Measurements from ENCODE around the gene EFHB.
"Not testable (repeated sequence)": the region's sequence is repeated elsewhere in the genome, so short reads cannot be mapped to it uniquely, and the experiment has no call there.

EFHB gene

GRCh38 chr3:19866751-19867347 is 67.2 kb downstream of the EFHB start:
- Mint-ChIP-seq H3K27ac (no peak overlapping the region), H3K36me3 (ENCODE audit: low read depth) (no peaks in the 10 kb centered on the region), H3K27me3 (no peaks in the 10 kb centered on the region), H3K9me3 (no peaks in the 10 kb centered on the region), H3K4me3 (no peak overlapping the region), H3K4me1 (ENCODE audit: low read depth) (no peaks in the 10 kb centered on the region)
- intact Hi-C loops (cut with micrococcal nuclease) = loop anchor here (2.0 to 10.0 kb wide), 3 partner anchors 520 to 1022 kb away; no protein-coding TSS in a partner anchor

GRCh38 chr3:19855318-19855717 is 78.7 kb downstream of the EFHB start:
- H3K4me3 Mint-ChIP-seq; H3K36me3 Mint-ChIP-seq (ENCODE audit: low read depth); intact Hi-C loops (cut with micrococcal nuclease); H3K27me3 Mint-ChIP-seq; H3K4me1 Mint-ChIP-seq (ENCODE audit: low read depth); H3K27ac Mint-ChIP-seq: not testable (repeated sequence)
- H3K9me3 Mint-ChIP-seq = peaks cover 13% of the 10 kb centered on the region

GRCh38 chr3:19846609-19847008 is 87.4 kb downstream of the EFHB start:
- H3K4me3 Mint-ChIP-seq; H3K27ac Mint-ChIP-seq; H3K27me3 Mint-ChIP-seq; H3K4me1 Mint-ChIP-seq (ENCODE audit: low read depth); H3K36me3 Mint-ChIP-seq (ENCODE audit: low read depth); intact Hi-C loops (cut with micrococcal nuclease): not testable (repeated sequence)
- H3K9me3 Mint-ChIP-seq = peaks cover 21% of the 10 kb centered on the region

Measured in dendritic cell treated with granulocyte-macrophage colony-stimulating factor and Interleukin-4, amounts not matched to agents 40 ng/mL and 50 ng/mL, for 4 days (primary cell).